IMR-90 (cell line): Measurements from ENCODE around the gene RXFP1. TPM values are rescaled to one million over a fixed set of nuclear protein-coding genes. Genes with fewer than 3 reads are reported as not detected.

Experiments
- ATAC-seq: fragments of 200-7000 bp; cut with Tn5 transposase; 2 replicates; pipeline ENCODE4 v1.9.1; 2020; ENCODE audit warnings: low read depth, mild to moderate bottlenecking, moderate library complexity
- BruUV-seq: library from RNA; stranded (reverse); fragments of 400-500 nt; replicated peaks from 2 replicates; lab custom pipeline; 2021; lab: Mats Ljungman, UMichigan
- CTCF ChIA-PET: fragments of 300-600 bp; formaldehyde crosslinking; extraction: SDS; loops from one replicate; lab custom pipeline; 2021; ENCODE audit warnings: antibody characterized with exemption; lab: Yijun Ruan, JAX
- POLR2A ChIA-PET: fragments of 300-600 bp; sonication (Branson Sonifier 250); formaldehyde crosslinking; loops from one replicate; lab custom pipeline; 2022; ENCODE audit warnings: antibody characterized with exemption; ENCODE audit not compliant: unreplicated experiment; lab: Charles Lee
- DNase-seq: peaks from one replicate; pipeline ENCODE4 v3.0.0; 2013
- H2AFZ ChIP-seq: replicated peaks from 2 replicates; pipeline ENCODE3; 2013; ENCODE audit warnings: low read length, mild to moderate bottlenecking; ENCODE audit not compliant: poor library complexity
- H2AK5ac ChIP-seq: 2 replicates; pipeline ENCODE4 v1.6.1; 2013; ENCODE audit warnings: low read depth, low read length, inconsistent platforms
- H2AK9ac ChIP-seq: replicated peaks from 2 replicates; pipeline ENCODE3; 2013; ENCODE audit warnings: mild to moderate bottlenecking, low read depth, low read length, moderate library complexity; ENCODE audit not compliant: poor library complexity
- H2BK120ac ChIP-seq: 2 replicates; pipeline ENCODE4 v1.6.1; 2013; ENCODE audit warnings: low read depth, low read length, inconsistent platforms
- H2BK15ac ChIP-seq: 3 replicates; pipeline ENCODE4 v1.6.1; 2013; ENCODE audit warnings: low read depth, low read length, inconsistent platforms
- H2BK20ac ChIP-seq: 2 replicates; pipeline ENCODE4 v1.6.1; 2013; ENCODE audit warnings: low read depth, mild to moderate bottlenecking, inconsistent platforms, low read length, moderate library complexity
- H2BK5ac ChIP-seq: 2 replicates; pipeline ENCODE4 v1.6.1; 2013; ENCODE audit warnings: mild to moderate bottlenecking, low read depth, low read length, inconsistent platforms; ENCODE audit not compliant: poor library complexity, severe bottlenecking
- H3K14ac ChIP-seq: replicated peaks from 2 replicates; pipeline ENCODE4 v1.6.1; 2013; ENCODE audit warnings: low read depth, low read length, inconsistent platforms
- H3K18ac ChIP-seq: 2 replicates; pipeline ENCODE4 v1.6.1; 2013; ENCODE audit warnings: low read depth, low read length, control low read depth
- H3K23ac ChIP-seq: 2 replicates; pipeline ENCODE4 v1.6.1; 2013; ENCODE audit warnings: low read depth, low read length, inconsistent platforms
- H3K27ac ChIP-seq: 2 replicates; pipeline ENCODE4 v1.5.1; 2013; ENCODE audit warnings: mild to moderate bottlenecking, control low read depth, low read length; ENCODE audit not compliant: insufficient read depth
- H3K27me3 ChIP-seq: 2 replicates; pipeline ENCODE4 v1.6.1; 2013; ENCODE audit warnings: low read length; ENCODE audit not compliant: control insufficient read depth, insufficient read depth
- H3K36me3 ChIP-seq: 2 replicates; pipeline ENCODE4 v1.6.1; 2013; ENCODE audit warnings: low read length, mixed read lengths; ENCODE audit not compliant: control insufficient read depth, insufficient read depth
- H3K4ac ChIP-seq: 2 replicates; pipeline ENCODE4 v1.6.1; 2013; ENCODE audit warnings: low read depth, low read length, inconsistent platforms
- H3K4me1 ChIP-seq: 2 replicates; pipeline ENCODE4 v1.6.1; 2013; ENCODE audit warnings: low read length, mixed read lengths; ENCODE audit not compliant: control insufficient read depth, insufficient read depth
- H3K4me2 ChIP-seq: 2 replicates; pipeline ENCODE4 v1.6.1; 2013; ENCODE audit warnings: low read depth, mild to moderate bottlenecking, control low read depth, low read length, moderate library complexity
- H3K4me3 ChIP-seq: 2 replicates; pipeline ENCODE4 v1.5.1; 2013; ENCODE audit warnings: low read depth, mild to moderate bottlenecking, control low read depth, low read length, moderate library complexity; ENCODE audit not compliant: insufficient read depth
- H3K56ac ChIP-seq: 2 replicates; pipeline ENCODE4 v1.6.1; 2013; ENCODE audit warnings: low read length, inconsistent platforms; ENCODE audit not compliant: insufficient read depth; ENCODE audit errors: extremely low read depth
- H3K79me1 ChIP-seq, 2 experiments: 2 replicates each; pipeline ENCODE4 v1.6.1; 2013; ENCODE audit warnings: low read length in 2 of 2, inconsistent platforms in 1 of 2, low read depth in 1 of 2
- H3K9ac ChIP-seq: 2 replicates; pipeline ENCODE4 v1.6.1; 2013; ENCODE audit warnings: low read depth, low read length, control low read depth
- H3K9me1 ChIP-seq: 2 replicates; pipeline ENCODE4 v1.6.1; 2013; ENCODE audit warnings: low read length, inconsistent platforms; ENCODE audit not compliant: insufficient read depth
- H3K9me3 ChIP-seq: 2 replicates; pipeline ENCODE4 v1.6.1; 2013; ENCODE audit warnings: low read length; ENCODE audit not compliant: control insufficient read depth, insufficient read depth
- H4K20me1 ChIP-seq: 2 replicates; pipeline ENCODE4 v1.6.1; 2013; ENCODE audit warnings: low read length, inconsistent platforms; ENCODE audit not compliant: insufficient read depth
- H4K5ac ChIP-seq: 2 replicates; pipeline ENCODE4 v1.6.1; 2013; ENCODE audit warnings: mild to moderate bottlenecking, low read depth, low read length, control low read depth
- H4K8ac ChIP-seq, 2 experiments: 2 replicates each; pipeline ENCODE4 v1.6.1; 2013; ENCODE audit warnings: low read depth in 2 of 2, low read length in 2 of 2, control low read depth in 1 of 2, inconsistent platforms in 1 of 2
- H4K91ac ChIP-seq: 2 replicates; pipeline ENCODE4 v1.6.1; 2013; ENCODE audit warnings: low read depth, low read length, inconsistent platforms; ENCODE audit not compliant: insufficient read depth
- MXI1 ChIP-seq: IDR thresholded peaks from 2 replicates; pipeline ENCODE4 v1.6.1; 2012; ENCODE audit warnings: low read depth, mild to moderate bottlenecking, low read length, moderate library complexity, borderline replicate concordance
- WGBS, 2 experiments: methylation state at CpG; one replicate each; pipeline versions ENCODE4 v1.1.5 to v1.1.7; 2013; ENCODE audit warnings: missing lambda C conversion rate in 2 of 2; ENCODE audit not compliant: insufficient read length in 1 of 2; ENCODE audit errors: extremely low coverage in 2 of 2; 5-methylcytosine and 5-hydroxymethylcytosine counted together
- dilution Hi-C: fragments of 300-500 bp; cut with HindIII; formaldehyde crosslinking; loops from one replicate; pipeline ENCODE4 v1.14.3; 2018; ENCODE audit warnings: low sequenced_read_pairs; ENCODE audit not compliant: unreplicated experiment
- in situ Hi-C: fragments of 300-500 bp; cut with MboI; formaldehyde crosslinking; loops from 3 replicates; pipeline ENCODE4 v1.14.3; 2019; ENCODE audit warnings: low sequenced_read_pairs, inconsistent platforms, mixed read lengths
- intact Hi-C: fragments of 100-400 bp; cut with micrococcal nuclease; formaldehyde crosslinking; loops from 2 replicates; pipeline ENCODE4 v1.10.0; 2022
- polyA plus RNA-seq, 3 experiments: library from polyadenylated mRNA; depleted of rRNA; stranded (reverse); fragments of >200 nt; gene quantifications; 2 replicates each; pipeline ENCODE4 v1.2.3, GENCODE V29; 2012; ENCODE audit warnings: low replicate concordance in 1 of 3
- total RNA-seq: library from RNA; depleted of rRNA; stranded (reverse); fragments of >200 nt; gene quantifications from 2 replicates; pipeline ENCODE4 v1.2.3, GENCODE V29; 2012

RXFP1 gene
- total and polyA plus RNA-seq, 2 of the 4 experiments (the other 2 are of a cell fraction), result not detected

- Histone ChIP-seq H3K27ac (no peak overlapping the region), H3K4me1 (no peaks in the 10 kb centered on the region), H3K4me3 (no peak overlapping the region), H3K9me3 (no peaks in the 10 kb centered on the region), H2BK15ac (no peak overlapping the region), H2BK5ac (no peak overlapping the region), H3K56ac (no peak overlapping the region), H2AK5ac (no peak overlapping the region), H2AFZ (no peak overlapping the region), H4K91ac (no peak overlapping the region), H4K8ac (no peak overlapping the region), H4K20me1 (no peaks in the 10 kb centered on the region), H2BK120ac (no peak overlapping the region), H3K4me2 (no peak overlapping the region), H3K9ac (no peak overlapping the region), H3K14ac (no peak overlapping the region), H3K36me3 (no peaks in the 10 kb centered on the region), H2BK20ac (no peak overlapping the region), H3K79me1 (no peaks in the 10 kb centered on the region), H3K4ac (no peak overlapping the region), H3K18ac (no peak overlapping the region), H3K27me3 (no peaks in the 10 kb centered on the region; the same call in 1 of the 2 replicates), H3K9me1 (no peaks in the 10 kb centered on the region), H2AK9ac (no peak overlapping the region), H3K23ac (no peak overlapping the region), H4K5ac (no peak overlapping the region)
- in situ Hi-C loops, result loop anchor here (25.0 kb wide), 1 partner anchor 662 kb away; no protein-coding TSS in a partner anchor
- POLR2A ChIA-PET, result no interaction called here
- intact Hi-C loops, result no loop called here
- no TSS peak for BruUV-seq
- dilution Hi-C loops, result no loop called here
- CTCF ChIA-PET, result no interaction called here
- no peak for DNase-seq
- WGBS, 2 experiments, result 33% methylated on average over 2 of the region's 4 CpGs; no CpG with 5 or more reads in 1 of the 2 experiments
- TF ChIP-seq MXI1, result no peak
- no peak for ATAC-seq
Measured at GRCh38 chr4:158649111-158649680, 127.5 kb downstream of the RXFP1 start.
